ENCODE data around the gene PPP6R2.
A peak's percentile ranks its signal among the peaks of the same experiment; 100 is the strongest.

PPP6R2 gene

DNA sequence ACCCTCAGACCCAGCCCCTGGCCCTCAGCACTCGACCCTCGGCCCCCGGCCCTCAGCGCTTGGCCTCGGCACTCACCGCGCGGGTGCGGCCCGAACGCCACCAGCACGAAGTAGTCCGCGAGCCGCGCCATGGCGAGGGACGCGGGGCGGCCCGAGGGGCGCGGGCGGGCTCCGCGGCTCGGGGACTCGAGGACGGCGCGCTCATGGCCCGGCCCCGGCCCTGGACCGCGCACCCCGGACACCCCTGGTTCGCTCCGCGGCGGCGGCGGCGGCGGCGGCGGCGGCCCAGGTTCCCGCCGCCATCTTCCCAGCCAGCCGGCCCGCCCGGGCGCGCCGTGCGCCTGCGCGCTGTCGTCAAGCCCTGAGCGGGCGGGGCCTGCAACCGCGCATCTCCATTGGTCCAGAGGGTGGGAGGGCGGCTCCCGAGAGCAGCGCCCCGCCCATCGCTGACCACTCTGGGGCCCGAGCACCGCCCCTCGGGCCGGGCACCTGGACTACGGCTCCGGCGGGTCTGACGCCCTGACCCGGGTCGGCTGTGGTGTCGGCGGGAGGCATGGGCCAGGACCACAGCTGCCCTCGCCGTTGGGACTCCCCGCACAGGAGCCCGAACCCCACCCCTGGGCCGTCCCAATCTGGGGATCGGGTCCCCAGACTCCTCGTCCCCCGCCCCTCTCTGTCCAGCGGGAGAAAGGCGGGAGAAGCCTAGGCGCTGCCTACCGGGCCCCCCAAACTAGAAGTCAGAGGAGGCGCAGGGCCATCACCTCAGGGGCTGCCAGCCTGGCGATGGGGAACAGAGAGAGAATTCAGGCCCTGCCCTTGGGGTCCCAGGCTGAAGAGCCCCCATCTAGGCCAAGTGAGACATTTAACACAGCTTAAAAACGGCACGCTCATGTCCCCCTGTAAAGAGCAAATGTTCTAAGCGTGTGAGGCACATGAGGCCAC lies 131.9 kb downstream of the PPP6R2 start, which contains the start of gene SBF1:
Gene SBF1, minus strand, starts transcription at position 326 of the 942 bp plus-strand sequence. Its CDS starts 195 bp downstream, at position 131.
- H2BK5ac ChIP-seq (ENCODE audit: low read length): no peak within 1 kb of the TSS
- DNase-seq: peak; percentile 92
- no peak within 1 kb of the TSS for H4K5ac ChIP-seq (ENCODE audit: low read length)
- H2BK15ac ChIP-seq (replicated peaks; ENCODE audit: low read depth): no peak within 1 kb of the TSS
- H3K18ac ChIP-seq (ENCODE audit: low read length): peak within 1 kb of the TSS; percentile 75
- peak within 1 kb of the TSS; percentile 92 for H3K4me2 ChIP-seq (ENCODE audit: low read length)
- peak within 1 kb of the TSS; percentile 86 for H3K9ac ChIP-seq (ENCODE audit: low read length)
- H3K27me3 ChIP-seq (ENCODE audit: insufficient read depth, low read length, poor library complexity): no peaks in the 10 kb centered on the region
- peaks cover 39% of the 10 kb centered on the region for H3K79me2 ChIP-seq (ENCODE audit: control insufficient read depth, insufficient read depth, low read length)
- H3K4me1 ChIP-seq (ENCODE audit: control insufficient read depth, low read depth, low read length): peaks cover 11% of the 10 kb centered on the region
- H2BK120ac ChIP-seq (ENCODE audit: low read depth, low read length): no peak within 1 kb of the TSS
- peak within 1 kb of the TSS; percentile 22 for H3K27ac ChIP-seq (ENCODE audit: low read depth, low read length)
- peak within 1 kb of the TSS; percentile 66 for H4K8ac ChIP-seq (ENCODE audit: low read depth, low read length)
- peak within 1 kb of the TSS; percentile 67 for H3K4me3 ChIP-seq (ENCODE audit: low read length)
- no peaks in the 10 kb centered on the region for H3K36me3 ChIP-seq (ENCODE audit: control insufficient read depth, insufficient read depth, low read length)
- peak within 1 kb of the TSS; percentile 91 for H3K56ac ChIP-seq (ENCODE audit: low read length)
- H3K4ac ChIP-seq (ENCODE audit: low read depth, low read length): peak within 1 kb of the TSS; percentile 57
- H3K23ac ChIP-seq (ENCODE audit: low read length): peak within 1 kb of the TSS; percentile 95
- peaks cover 25% of the 10 kb centered on the region for H3K79me1 ChIP-seq (ENCODE audit: low read length)
- no CpG with 5 or more reads among the region's 97 CpGs for WGBS (ENCODE audit: extremely low coverage, insufficient coverage, low lambda C conversion rate)
- peak within 1 kb of the TSS; percentile 54 for H2AK5ac ChIP-seq (ENCODE audit: low read length)

DNA sequence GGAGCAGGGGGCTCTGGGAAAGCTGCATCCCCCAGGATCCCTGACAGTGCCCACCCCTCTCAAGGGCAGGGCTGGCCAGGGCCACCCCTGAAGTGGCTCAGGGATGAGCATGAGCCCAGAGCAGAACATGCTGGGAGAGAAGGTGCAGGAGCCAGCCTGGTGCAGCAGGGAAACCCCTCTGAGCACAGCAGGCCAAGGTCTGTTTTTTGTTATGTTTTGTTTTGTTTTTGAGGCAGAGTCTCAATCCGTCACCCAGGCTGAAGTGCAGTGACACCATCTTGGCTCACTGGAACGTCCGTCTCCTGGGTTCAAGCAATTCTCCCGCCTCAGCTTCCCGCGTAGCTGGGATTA lies 132.5 kb downstream of the PPP6R2 start:
- no peaks in the 10 kb centered on the region for H3K36me3 ChIP-seq (ENCODE audit: control insufficient read depth, insufficient read depth, low read length)
- H4K5ac ChIP-seq (ENCODE audit: low read length): no peak overlapping the region
- H3K79me1 ChIP-seq (ENCODE audit: low read length): peaks cover 23% of the 10 kb centered on the region
- peaks cover 6% of the 10 kb centered on the region for H3K4me1 ChIP-seq (ENCODE audit: control insufficient read depth, low read depth, low read length)
- peaks cover 36% of the 10 kb centered on the region for H3K79me2 ChIP-seq (ENCODE audit: control insufficient read depth, insufficient read depth, low read length)
- no peak overlapping the region for H2BK15ac ChIP-seq (replicated peaks; ENCODE audit: low read depth)
- no peaks in the 10 kb centered on the region for H3K27me3 ChIP-seq (ENCODE audit: insufficient read depth, low read length, poor library complexity)
- H3K27ac ChIP-seq (ENCODE audit: low read depth, low read length): no peak overlapping the region
- no peak overlapping the region for H3K23ac ChIP-seq (ENCODE audit: low read length)
- WGBS (ENCODE audit: extremely low coverage, insufficient coverage, low lambda C conversion rate): no CpG with 5 or more reads among the region's 6 CpGs
- H2BK120ac ChIP-seq (ENCODE audit: low read depth, low read length): no peak overlapping the region
- no peak overlapping the region for H4K8ac ChIP-seq (ENCODE audit: low read depth, low read length)
- H2BK5ac ChIP-seq (ENCODE audit: low read length): no peak overlapping the region
- H2AK5ac ChIP-seq (ENCODE audit: low read length): peak overlapping the region; percentile 54
- no peak overlapping the region for H3K4me2 ChIP-seq (ENCODE audit: low read length)
- DNase-seq: no peak
- H3K56ac ChIP-seq (ENCODE audit: low read length): peak overlapping the region; percentile 91
- H3K9ac ChIP-seq (ENCODE audit: low read length): peak overlapping the region; percentile 67
- H3K4ac ChIP-seq (ENCODE audit: low read depth, low read length): no peak overlapping the region
- H3K18ac ChIP-seq (ENCODE audit: low read length): no peak overlapping the region
- H3K4me3 ChIP-seq (ENCODE audit: low read length): no peak overlapping the region

DNA sequence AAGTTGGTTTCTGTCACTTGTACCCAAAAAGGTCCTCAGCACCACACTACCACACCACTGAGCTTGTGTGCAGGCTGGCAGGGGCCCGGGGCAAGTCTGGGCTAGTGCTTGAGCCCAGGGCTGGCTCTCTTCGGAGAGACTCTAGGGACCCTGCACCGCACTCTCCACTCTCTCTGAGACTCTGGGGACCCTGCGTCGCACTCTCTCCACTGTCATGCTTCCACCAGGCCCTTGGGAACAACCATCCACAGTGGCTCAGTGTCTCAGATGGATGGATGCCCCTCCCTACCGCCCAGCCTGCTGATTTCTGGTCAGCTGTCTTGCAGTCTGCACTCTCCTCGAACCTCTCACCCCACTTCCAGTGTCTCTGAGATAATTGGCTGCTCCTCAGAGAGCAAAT lies 133.7 kb downstream of the PPP6R2 start:
- Histone ChIP-seq H2AK5ac (ENCODE audit: low read length) (no peak overlapping the region), H3K79me1 (ENCODE audit: low read length) (peaks cover 16% of the 10 kb centered on the region), H3K27ac (ENCODE audit: low read depth, low read length) (no peak overlapping the region), H3K4me3 (ENCODE audit: low read length) (no peak overlapping the region), H2BK120ac (ENCODE audit: low read depth, low read length) (no peak overlapping the region), H3K23ac (ENCODE audit: low read length) (no peak overlapping the region), H4K5ac (ENCODE audit: low read length) (no peak overlapping the region), H3K4me2 (ENCODE audit: low read length) (no peak overlapping the region), H3K56ac (ENCODE audit: low read length) (no peak overlapping the region), H2BK5ac (ENCODE audit: low read length) (no peak overlapping the region), H3K79me2 (ENCODE audit: control insufficient read depth, insufficient read depth, low read length) (peaks cover 24% of the 10 kb centered on the region), H3K4me1 (ENCODE audit: control insufficient read depth, low read depth, low read length) (peaks cover 3% of the 10 kb centered on the region), H3K18ac (ENCODE audit: low read length) (no peak overlapping the region), H4K8ac (ENCODE audit: low read depth, low read length) (no peak overlapping the region), H2BK15ac (replicated peaks; ENCODE audit: low read depth) (no peak overlapping the region), H3K9ac (ENCODE audit: low read length) (no peak overlapping the region), H3K4ac (ENCODE audit: low read depth, low read length) (no peak overlapping the region), H3K27me3 (ENCODE audit: insufficient read depth, low read length, poor library complexity) (no peaks in the 10 kb centered on the region), H3K36me3 (ENCODE audit: control insufficient read depth, insufficient read depth, low read length) (no peaks in the 10 kb centered on the region)
- WGBS (ENCODE audit: extremely low coverage, insufficient coverage, low lambda C conversion rate): no CpG with 5 or more reads among the region's 7 CpGs
- no peak for DNase-seq

DNA sequence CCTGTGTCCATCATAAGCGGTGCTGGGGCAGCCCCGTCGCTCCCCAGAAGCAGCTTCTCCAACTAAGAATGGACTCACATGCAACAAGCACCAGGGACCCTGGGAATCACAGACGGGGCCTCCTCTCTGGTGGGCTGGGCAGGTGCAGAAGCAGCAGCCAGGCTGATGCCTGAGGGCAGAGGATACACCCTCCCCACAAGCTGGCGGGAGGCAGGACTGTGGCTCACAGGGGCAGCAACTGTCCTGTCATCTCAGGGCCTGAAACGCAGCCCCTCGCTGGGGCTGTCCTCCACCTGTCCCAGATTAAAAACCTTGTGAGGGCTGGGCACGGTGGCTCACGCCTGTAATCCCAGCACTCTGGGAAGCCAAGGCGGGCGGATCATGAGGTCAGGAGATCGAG lies 134.8 kb downstream of the PPP6R2 start:
- Histone ChIP-seq H2BK5ac (ENCODE audit: low read length) (no peak overlapping the region), H3K18ac (ENCODE audit: low read length) (no peak overlapping the region), H3K56ac (ENCODE audit: low read length) (no peak overlapping the region), H3K27ac (ENCODE audit: low read depth, low read length) (no peak overlapping the region), H4K5ac (ENCODE audit: low read length) (no peak overlapping the region), H3K4ac (ENCODE audit: low read depth, low read length) (no peak overlapping the region), H4K8ac (ENCODE audit: low read depth, low read length) (no peak overlapping the region), H3K36me3 (ENCODE audit: control insufficient read depth, insufficient read depth, low read length) (no peaks in the 10 kb centered on the region), H3K79me1 (ENCODE audit: low read length) (peaks cover 9% of the 10 kb centered on the region), H2BK15ac (replicated peaks; ENCODE audit: low read depth) (no peak overlapping the region), H3K4me3 (ENCODE audit: low read length) (no peak overlapping the region), H3K23ac (ENCODE audit: low read length) (no peak overlapping the region), H3K9ac (ENCODE audit: low read length) (no peak overlapping the region), H3K4me2 (ENCODE audit: low read length) (no peak overlapping the region), H3K27me3 (ENCODE audit: insufficient read depth, low read length, poor library complexity) (no peaks in the 10 kb centered on the region), H3K4me1 (ENCODE audit: control insufficient read depth, low read depth, low read length) (peaks cover 3% of the 10 kb centered on the region), H2BK120ac (ENCODE audit: low read depth, low read length) (no peak overlapping the region), H2AK5ac (ENCODE audit: low read length) (no peak overlapping the region), H3K79me2 (ENCODE audit: control insufficient read depth, insufficient read depth, low read length) (peaks cover 14% of the 10 kb centered on the region)
- no CpG with 5 or more reads among the region's 12 CpGs for WGBS (ENCODE audit: extremely low coverage, insufficient coverage, low lambda C conversion rate)
- DNase-seq: no peak

DNA sequence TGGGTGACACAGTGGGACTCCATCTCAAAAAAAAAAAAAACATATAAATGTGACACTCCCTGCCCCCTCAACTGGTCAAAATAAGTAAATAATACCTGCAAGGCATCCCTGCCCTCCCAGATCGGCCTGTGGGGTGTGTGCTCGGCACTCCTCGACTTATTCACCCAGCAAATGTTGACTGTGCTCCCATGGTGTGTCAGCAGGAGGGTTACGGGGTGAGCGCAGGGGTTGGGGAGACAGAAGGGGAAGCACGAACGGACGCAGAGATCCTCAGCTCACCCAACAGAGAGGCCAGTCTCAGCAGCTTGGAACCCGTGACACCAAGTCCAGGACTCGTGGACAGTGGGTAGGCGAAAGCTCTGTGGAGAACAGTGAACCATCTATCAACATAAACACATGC lies 136.6 kb downstream of the PPP6R2 start:
- Histone ChIP-seq H3K36me3 (ENCODE audit: control insufficient read depth, insufficient read depth, low read length) (no peaks in the 10 kb centered on the region), H3K27me3 (ENCODE audit: insufficient read depth, low read length, poor library complexity) (no peaks in the 10 kb centered on the region), H3K27ac (ENCODE audit: low read depth, low read length) (no peak overlapping the region), H2BK5ac (ENCODE audit: low read length) (no peak overlapping the region), H3K79me1 (ENCODE audit: low read length) (no peaks in the 10 kb centered on the region), H4K5ac (ENCODE audit: low read length) (no peak overlapping the region), H3K4me1 (ENCODE audit: control insufficient read depth, low read depth, low read length) (peaks cover 3% of the 10 kb centered on the region), H3K56ac (ENCODE audit: low read length) (no peak overlapping the region), H3K18ac (ENCODE audit: low read length) (no peak overlapping the region), H2BK15ac (replicated peaks; ENCODE audit: low read depth) (no peak overlapping the region), H4K8ac (ENCODE audit: low read depth, low read length) (no peak overlapping the region), H3K4ac (ENCODE audit: low read depth, low read length) (no peak overlapping the region), H3K4me3 (ENCODE audit: low read length) (no peak overlapping the region), H3K4me2 (ENCODE audit: low read length) (no peak overlapping the region), H3K9ac (ENCODE audit: low read length) (no peak overlapping the region), H2BK120ac (ENCODE audit: low read depth, low read length) (no peak overlapping the region), H3K23ac (ENCODE audit: low read length) (no peak overlapping the region), H3K79me2 (ENCODE audit: control insufficient read depth, insufficient read depth, low read length) (no peaks in the 10 kb centered on the region), H2AK5ac (ENCODE audit: low read length) (no peak overlapping the region)
- no peak for DNase-seq
- no CpG with 5 or more reads among the region's 11 CpGs for WGBS (ENCODE audit: extremely low coverage, insufficient coverage, low lambda C conversion rate)

All from mesendoderm (in vitro differentiated cells).